Measurements from ENCODE around the gene ACSM2B.
"Not testable (repeated sequence)": the region's sequence is repeated elsewhere in the genome, so short reads cannot be mapped to it uniquely, and the experiment has no call there.

Gene ACSM2B

GRCh38 chr16:20589486-20589885 lies 13.3 kb upstream of the ACSM2B start:
- POLR2A ChIA-PET; DNase-seq (ENCODE audit: extremely low spot score); CTCF ChIA-PET: not testable (repeated sequence)

- DNase-seq (ENCODE audit: extremely low spot score); CTCF ChIA-PET; POLR2A ChIA-PET: not testable (repeated sequence)
Observed at GRCh38 chr16:20587645-20588074, 11.5 kb upstream of the ACSM2B start.

- POLR2A ChIA-PET; CTCF ChIA-PET; DNase-seq (ENCODE audit: extremely low spot score): not testable (repeated sequence)
Observed at GRCh38 chr16:20586716-20587115, 10.5 kb upstream of the ACSM2B start.

- POLR2A ChIA-PET; CTCF ChIA-PET; DNase-seq (ENCODE audit: extremely low spot score): not testable (repeated sequence)
Observed at GRCh38 chr16:20586112-20586511, 9.9 kb upstream of the ACSM2B start.

- CTCF ChIA-PET; DNase-seq (ENCODE audit: extremely low spot score); POLR2A ChIA-PET: not testable (repeated sequence)
Observed at GRCh38 chr16:20580487-20581259, 4.5 kb upstream of the ACSM2B start.

- POLR2A ChIA-PET; CTCF ChIA-PET; DNase-seq (ENCODE audit: extremely low spot score): not testable (repeated sequence)
Observed at GRCh38 chr16:20578091-20578490, 1.9 kb upstream of the ACSM2B start.

GRCh38 chr16:20569117-20569651 lies 7.0 kb downstream of the ACSM2B start:
- DNase-seq (ENCODE audit: extremely low spot score); CTCF ChIA-PET; POLR2A ChIA-PET: not testable (repeated sequence)

GRCh38 chr16:20568404-20568803 lies 7.8 kb downstream of the ACSM2B start:
- no peak for TF ChIP-seq CTCF (IDR thresholded peaks at IDR 0.05; ENCODE audit: control extremely low read depth, extremely low read depth, low read depth, missing control alignments)
- no peak for DNase-seq (ENCODE audit: extremely low spot score)
- CTCF ChIA-PET = no interaction called here
- POLR2A ChIA-PET = no interaction called here

- DNase-seq (ENCODE audit: extremely low spot score) = no peak
- CTCF ChIA-PET = no interaction called here
- TF ChIP-seq CTCF (IDR thresholded peaks at IDR 0.05; ENCODE audit: control extremely low read depth, extremely low read depth, low read depth, missing control alignments) = no peak
- POLR2A ChIA-PET = no interaction called here
Observed at GRCh38 chr16:20566864-20567263, 9.3 kb downstream of the ACSM2B start.

- CTCF ChIA-PET; DNase-seq (ENCODE audit: extremely low spot score); POLR2A ChIA-PET: not testable (repeated sequence)
Observed at GRCh38 chr16:20565334-20565733, 10.8 kb downstream of the ACSM2B start.

GRCh38 chr16:20564218-20564617 lies 11.9 kb downstream of the ACSM2B start:
- POLR2A ChIA-PET; CTCF ChIA-PET; DNase-seq (ENCODE audit: extremely low spot score): not testable (repeated sequence)

- POLR2A ChIA-PET; DNase-seq (ENCODE audit: extremely low spot score); CTCF ChIA-PET: not testable (repeated sequence)
Observed at GRCh38 chr16:20555628-20556027, 20.5 kb downstream of the ACSM2B start.

- DNase-seq (ENCODE audit: extremely low spot score); CTCF ChIA-PET; POLR2A ChIA-PET: not testable (repeated sequence)
Observed at GRCh38 chr16:20554689-20555088, 21.5 kb downstream of the ACSM2B start.

GRCh38 chr16:20553493-20553892 lies 22.7 kb downstream of the ACSM2B start:
- POLR2A ChIA-PET; CTCF ChIA-PET; DNase-seq (ENCODE audit: extremely low spot score): not testable (repeated sequence)

- DNase-seq (ENCODE audit: extremely low spot score); CTCF ChIA-PET; POLR2A ChIA-PET: not testable (repeated sequence)
Observed at GRCh38 chr16:20546951-20547350, 29.2 kb downstream of the ACSM2B start.

GRCh38 chr16:20546278-20546853 lies 29.8 kb downstream of the ACSM2B start:
- POLR2A ChIA-PET, CTCF ChIA-PET: not testable (repeated sequence)

More at GRCh38 chr16:20546278-20546853, 29.8 kb downstream of the ACSM2B start:
- not testable (repeated sequence) for DNase-seq (ENCODE audit: extremely low spot score)

All from GM10248 (cell line).